Vagina (tissue), 2 donors: ENCODE results near the gene GRN.
"Not testable (repeated sequence)": the region's sequence is repeated elsewhere in the genome, so short reads cannot be mapped to it uniquely, and the experiment has no call there.

Experiments
- CTCF ChIP-seq, 3 experiments: fragments of 450-650 bp in 2 of 3; fragments of 200-600 bp in 1 of 3; sonication (generic) in 1 of 3; IDR thresholded peaks; one replicate each; pipeline ENCODE4 v1.5.1; 2017 to 2019; ENCODE audit warnings: antibody characterized with exemption in 3 of 3, mild to moderate bottlenecking in 2 of 3, moderate library complexity in 2 of 3
- POLR2A ChIP-seq, 2 donors: fragments of 450-650 bp; IDR thresholded peaks; one replicate each; pipeline ENCODE4 v1.6.1; 2017; ENCODE audit warnings: antibody characterized with exemption in 2 of 2, mild to moderate bottlenecking in 2 of 2, moderate library complexity in 2 of 2
- POLR2AphosphoS5 ChIP-seq, 2 donors: sonication (generic); formaldehyde crosslinking; IDR thresholded peaks; one replicate each; pipeline ENCODE4 v1.9.0; 2017; ENCODE audit warnings: antibody characterized with exemption in 2 of 2, mild to moderate bottlenecking in 2 of 2, low read depth in 1 of 2; ENCODE audit not compliant: insufficient read depth in 1 of 2

DNA sequence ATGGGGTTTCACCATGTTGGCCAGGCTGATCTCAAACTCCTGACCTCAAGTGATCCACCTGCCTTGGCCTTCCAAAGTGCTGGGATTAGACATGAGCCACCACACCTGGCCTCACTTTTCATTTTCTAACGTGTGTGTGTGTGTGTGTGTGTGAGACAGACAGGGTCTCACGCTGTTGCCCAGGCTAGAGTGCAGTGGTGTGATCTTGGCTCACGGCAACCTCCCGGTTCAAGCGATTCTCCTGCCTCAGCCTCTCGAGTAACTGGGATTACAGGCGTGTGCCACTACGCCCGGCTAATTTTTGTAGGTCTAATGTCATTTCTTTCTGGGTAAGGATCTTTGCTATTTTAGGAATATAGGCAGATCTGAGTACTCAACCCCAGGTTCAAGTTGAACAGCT, 49.0 kb downstream of the GRN start:
- TF ChIP-seq CTCF (IDR thresholded peaks at IDR 0.05); POLR2AphosphoS5 (IDR thresholded peaks at IDR 0.05; ENCODE audit: insufficient read depth in 1 of 2, low read depth in 1 of 2); POLR2A (IDR thresholded peaks at IDR 0.05): not testable (repeated sequence)
